ENCODE results near the gene FAH.

FAH gene

DNA sequence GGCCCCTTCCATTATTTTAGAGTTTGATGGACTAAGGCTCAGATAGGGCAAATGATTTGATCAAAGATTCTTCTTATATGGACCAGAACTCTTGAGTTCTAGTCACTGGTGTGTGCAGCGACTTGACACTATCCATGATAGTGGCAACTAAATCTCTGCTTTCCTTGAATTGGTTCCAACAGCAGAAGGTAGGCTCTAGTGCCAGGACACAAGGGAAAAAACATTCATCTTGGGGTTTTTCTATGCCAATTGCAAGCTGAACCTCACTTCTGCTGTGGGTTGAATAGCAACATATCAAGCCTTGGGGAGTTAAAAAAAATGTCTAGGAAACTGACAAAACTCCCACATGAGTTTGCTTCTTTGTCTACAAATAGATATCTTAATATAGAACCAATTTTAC is 64.1 kb downstream of the FAH start:
- Histone ChIP-seq H3K36me3 (ENCODE audit: control insufficient read depth, insufficient read depth, low read length) (no peaks in the 10 kb centered on the region), H3K27ac (ENCODE audit: insufficient read depth, low read length, poor library complexity, severe bottlenecking) (no peak overlapping the region), H3K4me3 (ENCODE audit: insufficient read depth, low read depth, low read length, poor library complexity, severe bottlenecking) (no peak overlapping the region), H3K4me1 (ENCODE audit: control insufficient read depth, insufficient read depth, low read length, poor library complexity, severe bottlenecking) (no peaks in the 10 kb centered on the region), H3K27me3 (replicated peaks; ENCODE audit: control insufficient read depth, insufficient read depth, low read length, poor library complexity, severe bottlenecking) (peaks cover 6% of the 10 kb centered on the region), H3K9me3 (ENCODE audit: control insufficient read depth, low read length) (no peaks in the 10 kb centered on the region)
- DNase-seq = no peak

DNA sequence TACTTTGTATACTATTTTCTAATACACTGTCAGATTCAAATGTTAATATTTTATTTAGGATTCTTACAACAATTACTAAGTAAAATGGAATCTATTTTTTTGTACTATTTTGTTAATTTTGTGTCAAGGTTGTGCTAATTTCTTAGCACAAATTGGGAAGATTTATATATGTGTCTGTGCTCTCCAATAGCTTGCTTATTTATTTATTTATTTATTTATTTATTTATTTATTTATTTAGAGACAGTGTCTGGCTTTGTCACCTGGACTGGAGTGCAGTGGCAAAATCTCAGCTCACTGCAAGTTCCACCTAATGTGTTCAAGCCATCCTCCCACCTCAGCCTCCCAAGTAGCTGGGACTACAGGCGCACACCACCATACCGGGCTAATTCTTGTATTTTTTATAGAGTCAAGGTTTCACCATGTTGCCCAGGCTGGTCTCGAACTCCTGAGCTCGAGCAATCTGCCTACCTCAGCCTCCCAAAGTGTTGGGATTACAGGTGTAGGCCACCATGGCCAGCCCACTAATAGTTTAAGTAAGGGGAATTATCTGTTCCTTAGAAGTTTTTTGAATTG is 64.6 kb downstream of the FAH start:
- H3K4me1 ChIP-seq (ENCODE audit: control insufficient read depth, insufficient read depth, low read length, poor library complexity, severe bottlenecking) = no peaks in the 10 kb centered on the region
- no peak overlapping the region for H3K27ac ChIP-seq (ENCODE audit: insufficient read depth, low read length, poor library complexity, severe bottlenecking)
- H3K36me3 ChIP-seq (ENCODE audit: control insufficient read depth, insufficient read depth, low read length) = no peaks in the 10 kb centered on the region
- DNase-seq = no peak
- H3K4me3 ChIP-seq (ENCODE audit: insufficient read depth, low read depth, low read length, poor library complexity, severe bottlenecking) = no peak overlapping the region
- no peaks in the 10 kb centered on the region for H3K9me3 ChIP-seq (ENCODE audit: control insufficient read depth, low read length)
- H3K27me3 ChIP-seq (replicated peaks; ENCODE audit: control insufficient read depth, insufficient read depth, low read length, poor library complexity, severe bottlenecking) = peaks cover 6% of the 10 kb centered on the region

DNA sequence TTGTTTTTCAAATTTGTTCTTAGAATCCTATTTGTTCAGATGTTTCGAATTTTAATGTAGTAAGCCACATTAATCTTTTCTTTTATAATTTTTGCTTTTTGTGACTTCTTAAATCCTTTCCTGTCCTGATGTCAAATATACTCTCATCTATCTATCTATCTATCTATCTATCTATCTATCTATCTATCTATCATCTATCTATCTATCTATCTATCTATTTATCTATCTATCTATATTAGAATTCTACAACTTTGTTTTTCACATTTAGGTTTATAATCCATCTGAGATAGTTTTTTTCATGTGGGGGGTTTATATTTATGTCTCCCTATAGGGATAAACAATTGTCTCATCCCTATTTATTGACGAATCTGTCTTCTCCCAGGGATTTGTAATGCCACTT is 67.2 kb downstream of the FAH start:
- Histone ChIP-seq H3K4me1 (ENCODE audit: control insufficient read depth, insufficient read depth, low read length, poor library complexity, severe bottlenecking) (no peaks in the 10 kb centered on the region), H3K9me3 (ENCODE audit: control insufficient read depth, low read length) (no peaks in the 10 kb centered on the region), H3K4me3 (ENCODE audit: insufficient read depth, low read depth, low read length, poor library complexity, severe bottlenecking) (no peak overlapping the region), H3K27ac (ENCODE audit: insufficient read depth, low read length, poor library complexity, severe bottlenecking) (no peak overlapping the region), H3K27me3 (replicated peaks; ENCODE audit: control insufficient read depth, insufficient read depth, low read length, poor library complexity, severe bottlenecking) (peaks cover 6% of the 10 kb centered on the region), H3K36me3 (ENCODE audit: control insufficient read depth, insufficient read depth, low read length) (no peaks in the 10 kb centered on the region)
- DNase-seq = no peak

DNA sequence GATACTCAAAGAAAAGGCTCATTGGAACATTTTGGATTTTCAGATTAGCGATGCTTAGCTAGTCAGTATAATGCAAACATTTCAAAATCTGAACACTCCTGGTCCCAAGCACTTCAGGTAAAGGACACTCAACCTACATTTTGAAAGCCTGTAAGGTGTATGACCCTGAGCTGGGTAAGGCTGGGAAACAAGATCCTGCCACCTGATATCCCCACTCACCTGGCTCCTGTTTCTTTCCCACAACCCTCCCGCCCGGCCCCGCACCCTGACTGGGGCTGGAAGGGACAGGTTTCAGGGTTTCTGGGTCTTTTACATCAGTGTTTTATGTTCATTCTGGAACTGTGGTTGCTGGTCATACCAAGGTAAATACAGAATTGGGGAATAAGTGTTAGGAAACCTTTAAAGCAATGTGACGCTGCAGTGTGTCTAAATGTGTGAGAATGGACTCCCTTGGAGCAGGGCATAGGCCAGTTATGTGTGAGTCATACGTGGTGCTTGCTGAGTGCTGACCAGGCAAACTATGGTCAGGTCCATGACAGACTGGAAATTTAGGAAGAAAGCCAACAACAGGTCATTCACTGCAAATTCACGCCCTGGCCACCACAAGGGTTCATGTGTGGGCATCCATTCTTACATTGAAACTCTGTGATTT is 76.3 kb downstream of the FAH start:
- H3K4me3 ChIP-seq (ENCODE audit: insufficient read depth, low read depth, low read length, poor library complexity, severe bottlenecking) = no peak overlapping the region
- no peak for DNase-seq

DNA sequence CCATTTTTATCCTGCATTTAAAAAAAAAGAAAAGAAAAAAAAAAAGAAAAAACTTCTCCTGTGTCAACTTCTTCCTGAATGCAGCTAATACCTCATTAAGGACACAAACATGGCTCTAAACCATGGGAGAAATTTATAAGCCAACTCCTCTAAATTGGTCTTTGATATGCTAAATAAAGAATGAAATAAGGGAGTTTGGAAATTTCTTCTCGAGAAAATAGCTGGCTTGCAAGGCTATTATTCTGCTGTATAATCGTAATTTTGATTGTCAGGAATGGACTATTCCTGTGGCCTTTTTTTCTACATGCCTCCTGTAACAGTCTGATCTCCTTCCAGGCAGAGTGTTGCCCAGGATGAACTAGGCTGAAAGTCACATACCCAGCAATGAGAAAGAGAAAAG is 78.6 kb downstream of the FAH start:
- no peaks in the 10 kb centered on the region for H3K4me1 ChIP-seq (ENCODE audit: control insufficient read depth, insufficient read depth, low read length, poor library complexity, severe bottlenecking)
- no peak overlapping the region for H3K27ac ChIP-seq (ENCODE audit: insufficient read depth, low read length, poor library complexity, severe bottlenecking)
- H3K36me3 ChIP-seq (ENCODE audit: control insufficient read depth, insufficient read depth, low read length) = no peaks in the 10 kb centered on the region
- no peak for DNase-seq
- no peaks in the 10 kb centered on the region for H3K27me3 ChIP-seq (replicated peaks; ENCODE audit: control insufficient read depth, insufficient read depth, low read length, poor library complexity, severe bottlenecking)
- no peak overlapping the region for H3K4me3 ChIP-seq (ENCODE audit: insufficient read depth, low read depth, low read length, poor library complexity, severe bottlenecking)
- H3K9me3 ChIP-seq (ENCODE audit: control insufficient read depth, low read length) = no peaks in the 10 kb centered on the region

More for the DNA sequence above, 76.3 kb downstream of the FAH start:
- no peaks in the 10 kb centered on the region for H3K9me3 ChIP-seq (ENCODE audit: control insufficient read depth, low read length)
- H3K4me1 ChIP-seq (ENCODE audit: control insufficient read depth, insufficient read depth, low read length, poor library complexity, severe bottlenecking) = no peaks in the 10 kb centered on the region
- no peak overlapping the region for H3K27ac ChIP-seq (ENCODE audit: insufficient read depth, low read length, poor library complexity, severe bottlenecking)
- no peaks in the 10 kb centered on the region for H3K27me3 ChIP-seq (replicated peaks; ENCODE audit: control insufficient read depth, insufficient read depth, low read length, poor library complexity, severe bottlenecking)
- no peaks in the 10 kb centered on the region for H3K36me3 ChIP-seq (ENCODE audit: control insufficient read depth, insufficient read depth, low read length)

DNA sequence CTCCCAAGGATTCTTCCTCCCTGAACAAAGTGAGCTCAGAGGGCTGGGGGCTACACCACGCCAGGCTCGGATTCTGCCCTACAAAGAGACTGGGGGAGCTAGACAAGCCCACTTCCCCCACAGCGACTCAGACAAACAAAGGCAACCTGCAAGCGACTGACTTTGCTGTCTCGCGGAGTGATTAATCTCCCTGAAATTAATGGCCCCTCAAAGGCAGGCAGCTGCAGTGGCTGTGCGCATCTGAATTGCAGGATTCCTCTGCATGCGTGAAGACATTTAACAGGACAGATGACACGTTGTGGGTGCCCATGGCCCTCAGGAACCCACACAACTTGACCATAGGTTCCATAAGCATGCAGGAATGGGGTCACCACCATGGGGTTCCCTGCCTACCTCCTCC is 80.8 kb downstream of the FAH start:
- Histone ChIP-seq H3K4me1 (ENCODE audit: control insufficient read depth, insufficient read depth, low read length, poor library complexity, severe bottlenecking) (no peaks in the 10 kb centered on the region), H3K36me3 (ENCODE audit: control insufficient read depth, insufficient read depth, low read length) (no peaks in the 10 kb centered on the region), H3K4me3 (ENCODE audit: insufficient read depth, low read depth, low read length, poor library complexity, severe bottlenecking) (no peak overlapping the region), H3K9me3 (ENCODE audit: control insufficient read depth, low read length) (no peaks in the 10 kb centered on the region), H3K27me3 (replicated peaks; ENCODE audit: control insufficient read depth, insufficient read depth, low read length, poor library complexity, severe bottlenecking) (no peaks in the 10 kb centered on the region), H3K27ac (ENCODE audit: insufficient read depth, low read length, poor library complexity, severe bottlenecking) (no peak overlapping the region)
- DNase-seq = no peak

DNA sequence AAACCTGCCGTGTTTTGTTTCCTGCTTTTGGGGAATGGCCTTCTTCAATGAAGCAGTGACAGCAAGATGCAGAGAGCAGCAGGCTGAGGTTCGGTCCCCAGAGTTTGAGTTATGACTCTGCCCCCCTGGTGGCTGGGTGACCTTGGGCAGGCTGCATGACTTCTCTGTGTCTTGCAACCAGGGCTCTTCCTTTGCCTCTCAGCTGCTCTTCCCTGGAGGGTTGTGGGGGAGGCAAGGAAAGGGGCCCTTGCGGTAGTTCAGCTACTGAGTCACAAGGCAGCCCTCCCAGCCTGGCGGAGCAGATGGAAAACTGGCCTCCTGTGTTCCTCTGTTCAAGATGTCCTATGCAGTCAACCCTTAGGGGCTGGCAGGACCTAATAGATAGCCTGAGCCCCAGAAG is 82.1 kb downstream of the FAH start:
- Histone ChIP-seq H3K4me3 (ENCODE audit: insufficient read depth, low read depth, low read length, poor library complexity, severe bottlenecking) (no peak overlapping the region), H3K4me1 (ENCODE audit: control insufficient read depth, insufficient read depth, low read length, poor library complexity, severe bottlenecking) (no peaks in the 10 kb centered on the region), H3K27me3 (replicated peaks; ENCODE audit: control insufficient read depth, insufficient read depth, low read length, poor library complexity, severe bottlenecking) (no peaks in the 10 kb centered on the region), H3K9me3 (ENCODE audit: control insufficient read depth, low read length) (no peaks in the 10 kb centered on the region), H3K36me3 (ENCODE audit: control insufficient read depth, insufficient read depth, low read length) (no peaks in the 10 kb centered on the region), H3K27ac (ENCODE audit: insufficient read depth, low read length, poor library complexity, severe bottlenecking) (no peak overlapping the region)
- DNase-seq = no peak

Data from effector memory CD4-positive, alpha-beta T cell (primary cell).